ENCODE data around the gene DENND1A.
"Not testable (repeated sequence)": the region's sequence is repeated elsewhere in the genome, so short reads cannot be mapped to it uniquely, and the experiment has no call there.

Gene DENND1A

GRCh38 chr9:123437201-123437600, 492.7 kb downstream of the DENND1A start:
- Histone ChIP-seq H3K9me3 (ENCODE audit: low read depth, low read length) (no peaks in the 10 kb centered on the region), H3K9ac (ENCODE audit: insufficient read length) (no peak overlapping the region), H3K4me3 (no peak overlapping the region), H3K36me3 (ENCODE audit: insufficient read depth, low read length) (no peaks in the 10 kb centered on the region), H3K27ac (no peak overlapping the region)
- no peak for DNase-seq (ENCODE audit: low read depth, low spot score)
- TF ChIP-seq FOXP2 (optimal IDR thresholded peaks at IDR 0.05; ENCODE audit: control extremely low read depth, extremely low read length, insufficient read depth) (no peak), POLR2AphosphoS5 (IDR thresholded peaks at IDR 0.05; ENCODE audit: borderline replicate concordance, low read depth, low read length) (no peak), EZH2 (IDR thresholded peaks at IDR 0.05) (no peak)

- Histone ChIP-seq H3K4me3 (no peak overlapping the region), H3K9ac (ENCODE audit: insufficient read length) (no peak overlapping the region), H3K36me3 (ENCODE audit: insufficient read depth, low read length) (no peaks in the 10 kb centered on the region), H3K9me3 (ENCODE audit: low read depth, low read length) (no peaks in the 10 kb centered on the region), H3K27ac (no peak overlapping the region)
- TF ChIP-seq EZH2 (IDR thresholded peaks at IDR 0.05): no peak
- TF ChIP-seq FOXP2 (optimal IDR thresholded peaks at IDR 0.05; ENCODE audit: control extremely low read depth, extremely low read length, insufficient read depth): no peak
- TF ChIP-seq POLR2AphosphoS5 (IDR thresholded peaks at IDR 0.05; ENCODE audit: borderline replicate concordance, low read depth, low read length): no peak
- DNase-seq (ENCODE audit: low read depth, low spot score): no peak
These were observed 494.5 kb downstream of the DENND1A start for GRCh38 chr9:123435471-123435870.

- no peaks in the 10 kb centered on the region for H3K9me3 ChIP-seq (ENCODE audit: low read depth, low read length)
- H3K36me3 ChIP-seq (ENCODE audit: insufficient read depth, low read length): no peaks in the 10 kb centered on the region
- H3K4me3 ChIP-seq: no peak overlapping the region
- no peak for TF ChIP-seq POLR2AphosphoS5 (IDR thresholded peaks at IDR 0.05; ENCODE audit: borderline replicate concordance, low read depth, low read length)
- TF ChIP-seq EZH2 (IDR thresholded peaks at IDR 0.05): no peak
- TF ChIP-seq FOXP2 (optimal IDR thresholded peaks at IDR 0.05; ENCODE audit: control extremely low read depth, extremely low read length, insufficient read depth): no peak
- H3K9ac ChIP-seq (ENCODE audit: insufficient read length): no peak overlapping the region
- no peak for DNase-seq (ENCODE audit: low read depth, low spot score)
- H3K27ac ChIP-seq: no peak overlapping the region
These were observed 495.2 kb downstream of the DENND1A start for GRCh38 chr9:123434619-123435240.

DNA sequence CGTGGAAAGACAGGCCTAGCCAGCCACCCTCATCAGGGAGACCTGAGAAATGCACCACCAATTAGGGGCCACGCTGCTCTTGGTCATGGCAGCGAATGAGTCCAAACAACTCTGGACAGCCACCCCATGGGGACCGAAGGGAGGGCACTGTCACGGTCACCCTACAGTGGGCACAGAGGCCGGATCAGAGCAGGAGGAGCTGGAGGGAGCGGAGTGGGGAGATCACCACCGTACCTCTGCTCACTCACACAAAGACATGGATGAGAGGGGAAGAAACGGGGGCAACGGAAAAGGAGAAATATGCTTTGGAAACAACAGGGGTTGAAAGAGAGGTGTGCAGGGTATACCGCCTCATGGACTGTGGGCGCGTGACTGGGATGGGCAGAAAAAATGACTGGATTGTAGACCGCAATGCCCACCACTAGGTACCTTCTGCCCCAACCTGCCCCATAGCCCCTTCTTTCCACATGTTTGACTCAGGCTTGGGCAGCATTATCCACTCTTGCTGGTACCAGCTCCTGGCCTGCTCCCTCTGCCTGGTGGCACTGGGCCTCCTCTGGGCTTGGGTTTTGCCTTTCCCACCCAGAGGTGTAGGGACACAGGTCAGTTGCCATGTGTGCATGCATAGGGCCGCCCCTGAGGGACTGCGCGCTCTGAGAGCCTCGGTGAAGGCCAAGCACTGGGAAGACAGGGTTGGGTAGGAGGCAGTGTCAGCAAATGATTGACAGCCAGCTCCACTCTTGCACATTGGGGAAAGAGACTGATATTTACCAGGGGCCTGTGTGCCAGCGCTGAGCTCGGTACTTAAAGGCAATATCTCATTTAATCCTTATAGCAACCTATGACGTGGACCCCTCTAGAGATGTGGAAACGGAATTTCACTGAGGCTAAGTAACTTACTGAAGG, 497.3 kb downstream of the DENND1A start:
- DNase-seq (ENCODE audit: low read depth, low spot score): no peak
- Histone ChIP-seq H3K4me3 (no peak overlapping the region), H3K9ac (ENCODE audit: insufficient read length) (no peak overlapping the region), H3K36me3 (ENCODE audit: insufficient read depth, low read length) (no peaks in the 10 kb centered on the region), H3K9me3 (ENCODE audit: low read depth, low read length) (no peaks in the 10 kb centered on the region), H3K27ac (no peak overlapping the region)
- TF ChIP-seq FOXP2 (optimal IDR thresholded peaks at IDR 0.05; ENCODE audit: control extremely low read depth, extremely low read length, insufficient read depth) (no peak), EZH2 (IDR thresholded peaks at IDR 0.05) (no peak), POLR2AphosphoS5 (IDR thresholded peaks at IDR 0.05; ENCODE audit: borderline replicate concordance, low read depth, low read length) (no peak)

DNA sequence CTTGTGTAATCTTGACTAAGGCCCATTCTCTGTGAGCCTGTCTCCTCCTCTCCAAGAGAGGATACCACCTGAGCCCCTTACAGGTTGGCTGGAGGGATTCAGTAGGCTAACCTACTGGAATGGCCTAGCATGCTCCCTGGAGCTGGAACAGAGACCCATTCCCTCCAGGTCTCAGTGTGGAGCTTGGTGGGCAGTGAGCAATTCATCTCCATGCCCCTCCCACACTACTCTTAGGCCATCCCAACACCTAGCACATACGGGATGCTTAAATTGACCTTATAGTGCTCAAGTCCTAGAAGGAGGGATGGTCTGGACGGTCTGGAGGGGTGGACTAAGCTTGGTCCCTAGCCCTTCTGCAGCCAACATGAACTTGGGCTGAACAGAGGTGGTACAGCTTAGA, 498.3 kb downstream of the DENND1A start:
- H3K4me3 ChIP-seq: no peak overlapping the region
- no peak for DNase-seq (ENCODE audit: low read depth, low spot score)
- no peaks in the 10 kb centered on the region for H3K36me3 ChIP-seq (ENCODE audit: insufficient read depth, low read length)
- H3K27ac ChIP-seq: no peak overlapping the region
- no peaks in the 10 kb centered on the region for H3K9me3 ChIP-seq (ENCODE audit: low read depth, low read length)
- no peak overlapping the region for H3K9ac ChIP-seq (ENCODE audit: insufficient read length)
- TF ChIP-seq FOXP2 (optimal IDR thresholded peaks at IDR 0.05; ENCODE audit: control extremely low read depth, extremely low read length, insufficient read depth): no peak
- TF ChIP-seq EZH2 (IDR thresholded peaks at IDR 0.05): no peak
- no peak for TF ChIP-seq POLR2AphosphoS5 (IDR thresholded peaks at IDR 0.05; ENCODE audit: borderline replicate concordance, low read depth, low read length)

- not testable (repeated sequence) for H3K9ac ChIP-seq (ENCODE audit: insufficient read length); H3K9me3 ChIP-seq (ENCODE audit: low read depth, low read length); H3K36me3 ChIP-seq (ENCODE audit: insufficient read depth, low read length); H3K27ac ChIP-seq; H3K4me3 ChIP-seq; DNase-seq (ENCODE audit: low read depth, low spot score)
These were observed 501.5 kb downstream of the DENND1A start for GRCh38 chr9:123428450-123428849.

- no peak for DNase-seq (ENCODE audit: low read depth, low spot score)
- Histone ChIP-seq H3K4me3 (no peak overlapping the region), H3K9me3 (ENCODE audit: low read depth, low read length) (no peaks in the 10 kb centered on the region), H3K36me3 (ENCODE audit: insufficient read depth, low read length) (no peaks in the 10 kb centered on the region), H3K27ac (no peak overlapping the region), H3K9ac (ENCODE audit: insufficient read length) (no peak overlapping the region)
- TF ChIP-seq FOXP2 (optimal IDR thresholded peaks at IDR 0.05; ENCODE audit: control extremely low read depth, extremely low read length, insufficient read depth) (no peak), EZH2 (IDR thresholded peaks at IDR 0.05) (no peak), POLR2AphosphoS5 (IDR thresholded peaks at IDR 0.05; ENCODE audit: borderline replicate concordance, low read depth, low read length) (no peak)
These were observed 503.5 kb downstream of the DENND1A start for GRCh38 chr9:123426406-123426805.

- no peaks in the 10 kb centered on the region for H3K36me3 ChIP-seq (ENCODE audit: insufficient read depth, low read length)
- no peak overlapping the region for H3K27ac ChIP-seq
- no peak overlapping the region for H3K9ac ChIP-seq (ENCODE audit: insufficient read length)
- DNase-seq (ENCODE audit: low read depth, low spot score): no peak
- TF ChIP-seq POLR2AphosphoS5 (IDR thresholded peaks at IDR 0.05; ENCODE audit: borderline replicate concordance, low read depth, low read length) (no peak), EZH2 (IDR thresholded peaks at IDR 0.05) (no peak), FOXP2 (optimal IDR thresholded peaks at IDR 0.05; ENCODE audit: control extremely low read depth, extremely low read length, insufficient read depth) (no peak)
- no peak overlapping the region for H3K4me3 ChIP-seq
- no peaks in the 10 kb centered on the region for H3K9me3 ChIP-seq (ENCODE audit: low read depth, low read length)
These were observed 504.0 kb downstream of the DENND1A start for GRCh38 chr9:123425836-123426365.
